Suppressor macrophage (primary cell): ENCODE results near the gene SLC25A12.
"Not testable (repeated sequence)": the region's sequence is repeated elsewhere in the genome, so short reads cannot be mapped to it uniquely, and the experiment has no call there.

Source experiments
- DNase-seq, 4 experiments: peaks; one replicate each; pipeline ENCODE4 v3.0.0-alpha.2; 2020 to 2022
- total RNA-seq, 17 experiments: gene quantifications; one replicate each; lab custom pipeline; 2026; ENCODE audit warnings: mixed read lengths in 6 of 17, inconsistent platforms in 3 of 17; lab: John Stamatoyannopoulos, UW

SLC25A12 gene, protein sequence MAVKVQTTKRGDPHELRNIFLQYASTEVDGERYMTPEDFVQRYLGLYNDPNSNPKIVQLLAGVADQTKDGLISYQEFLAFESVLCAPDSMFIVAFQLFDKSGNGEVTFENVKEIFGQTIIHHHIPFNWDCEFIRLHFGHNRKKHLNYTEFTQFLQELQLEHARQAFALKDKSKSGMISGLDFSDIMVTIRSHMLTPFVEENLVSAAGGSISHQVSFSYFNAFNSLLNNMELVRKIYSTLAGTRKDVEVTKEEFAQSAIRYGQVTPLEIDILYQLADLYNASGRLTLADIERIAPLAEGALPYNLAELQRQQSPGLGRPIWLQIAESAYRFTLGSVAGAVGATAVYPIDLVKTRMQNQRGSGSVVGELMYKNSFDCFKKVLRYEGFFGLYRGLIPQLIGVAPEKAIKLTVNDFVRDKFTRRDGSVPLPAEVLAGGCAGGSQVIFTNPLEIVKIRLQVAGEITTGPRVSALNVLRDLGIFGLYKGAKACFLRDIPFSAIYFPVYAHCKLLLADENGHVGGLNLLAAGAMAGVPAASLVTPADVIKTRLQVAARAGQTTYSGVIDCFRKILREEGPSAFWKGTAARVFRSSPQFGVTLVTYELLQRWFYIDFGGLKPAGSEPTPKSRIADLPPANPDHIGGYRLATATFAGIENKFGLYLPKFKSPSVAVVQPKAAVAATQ
- total RNA-seq = 4.0 to 23.7 (median 18.2) reads per million in 17 experiments

GRCh38 chr2:171893824-171894611 is at the start of gene SLC25A12:
Gene SLC25A12, minus strand, starts transcription at chr2:171894244. Its CDS starts 30 bp downstream, at chr2:171894214.
- DNase-seq = peak; percentile 89 to 96 (median 92)

GRCh38 chr2:171941316-171941699 is 47.3 kb upstream of the SLC25A12 start:
- DNase-seq = no peak

DNA sequence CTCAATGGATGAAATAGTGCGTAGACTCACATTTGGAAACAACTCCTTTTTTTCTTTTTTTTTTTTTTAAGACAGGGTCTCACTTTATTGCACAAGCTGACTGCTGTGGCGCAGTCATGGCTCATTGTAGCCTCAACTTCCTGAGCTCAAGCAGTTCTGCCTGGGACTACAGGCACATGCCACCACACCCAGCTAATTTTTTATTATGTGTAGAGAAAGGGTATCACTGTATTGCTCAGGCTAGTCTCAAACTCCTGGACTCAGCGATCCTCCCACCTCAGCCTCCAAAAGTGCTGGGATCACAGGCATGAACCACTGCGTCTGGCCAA is 45.7 kb upstream of the SLC25A12 start:
- DNase-seq = peak; percentile 8 to 40 (median 27)

- peak in 2 of 4 experiments; percentile 7 to 15 for DNase-seq
These were observed 45.2 kb upstream of the SLC25A12 start for GRCh38 chr2:171939058-171939742.

DNA sequence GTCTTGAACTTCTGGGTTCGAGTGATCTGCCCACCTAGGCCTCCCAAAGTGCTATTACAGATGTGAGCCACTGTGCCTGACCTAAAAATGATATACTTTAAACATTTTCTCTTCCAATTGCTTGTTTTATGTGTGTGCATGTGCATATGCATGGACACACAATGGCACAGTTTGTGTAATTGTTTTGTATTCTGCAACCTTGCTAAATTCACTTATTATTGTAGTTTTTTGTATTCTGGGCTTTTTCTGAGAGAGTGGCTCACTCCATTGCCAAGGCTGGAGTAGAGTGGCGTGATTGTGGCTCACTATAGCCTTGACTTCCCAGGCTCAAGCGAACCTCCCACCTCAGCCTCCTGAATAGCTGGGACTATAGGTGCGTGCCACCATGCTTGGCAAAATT is 36.3 kb upstream of the SLC25A12 start:
- no peak for DNase-seq

GRCh38 chr2:171924170-171924942 is 30.3 kb upstream of the SLC25A12 start:
- no peak for DNase-seq

GRCh38 chr2:171923206-171923605 is 29.2 kb upstream of the SLC25A12 start:
- peak in 1 of 4 experiments; percentile 7 for DNase-seq

DNA sequence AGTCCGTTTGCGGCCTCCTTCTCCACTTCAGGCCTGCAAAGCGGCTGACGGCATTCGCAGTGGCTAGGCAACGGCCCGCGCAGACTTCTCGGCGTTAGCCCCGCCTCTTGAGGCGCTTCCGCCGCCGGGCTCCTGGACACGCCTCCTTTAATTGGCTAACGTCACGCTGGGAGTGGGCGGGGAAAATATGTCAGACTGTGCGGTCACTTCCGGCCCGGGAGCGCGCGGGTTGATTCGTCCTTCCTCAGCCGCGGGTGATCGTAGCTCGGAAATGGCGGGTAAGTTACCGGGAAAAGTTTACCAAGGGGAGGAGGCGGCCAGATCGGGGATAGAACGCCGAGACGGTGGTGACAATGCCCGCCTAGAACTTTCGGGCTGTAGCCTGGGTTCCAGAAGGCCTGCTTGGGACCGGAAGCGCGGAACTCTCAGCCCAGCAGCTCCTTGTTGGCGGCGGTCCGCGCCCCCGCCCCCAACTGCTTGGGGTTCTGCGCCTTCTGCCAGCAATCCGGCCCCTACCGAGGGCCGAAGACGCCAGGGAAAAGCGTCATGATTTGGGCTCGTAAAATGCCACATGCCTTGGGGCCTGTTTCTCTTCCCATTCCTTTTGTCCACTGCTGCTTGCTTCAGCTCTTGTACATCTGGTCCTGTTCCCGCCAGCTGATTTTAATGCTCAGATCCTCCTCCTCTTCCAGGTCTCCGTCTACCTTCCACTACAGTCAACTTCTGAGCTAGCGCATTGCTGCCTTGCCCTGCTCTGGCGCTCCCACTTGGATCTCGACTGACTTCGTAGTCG is 28.4 kb upstream of the SLC25A12 start, which contains the start of gene HAT1:
HAT1 (plus strand) TSS at position 232 of the 793 bp plus-strand sequence; CDS start at position 272, 40 bp downstream.
- peak; percentile 99 to 100 (median 100) for DNase-seq

GRCh38 chr2:171921970-171922229 is 27.9 kb upstream of the SLC25A12 start:
- DNase-seq = no peak

- no peak for DNase-seq
These were observed 25.4 kb upstream of the SLC25A12 start for GRCh38 chr2:171919453-171919852.

GRCh38 chr2:171913517-171913916 is 19.5 kb upstream of the SLC25A12 start:
- no peak for DNase-seq

- DNase-seq = no peak
These were observed 16.4 kb upstream of the SLC25A12 start for GRCh38 chr2:171910494-171910893.

DNA sequence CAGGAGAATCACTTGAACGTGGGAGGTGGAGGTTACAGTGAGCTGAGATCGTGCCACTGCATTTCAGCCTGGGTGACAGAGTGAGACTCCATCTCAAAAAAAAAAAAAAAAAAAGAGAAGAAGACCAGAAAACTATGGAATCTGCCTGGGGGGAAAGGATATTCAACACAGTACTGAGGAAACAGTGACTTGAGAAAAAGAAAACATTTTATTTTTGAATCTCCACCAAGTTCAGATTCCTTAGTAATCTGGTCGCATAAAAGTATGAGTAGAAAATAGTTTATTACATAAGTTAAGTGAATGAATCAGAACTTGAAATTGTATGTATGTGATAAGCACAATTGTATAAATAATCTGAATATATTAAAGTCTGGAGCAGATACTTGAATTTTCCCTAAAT is 15.2 kb upstream of the SLC25A12 start:
- DNase-seq = no peak

- no peak for DNase-seq
These were observed 14.2 kb upstream of the SLC25A12 start for GRCh38 chr2:171908235-171908634.

DNA sequence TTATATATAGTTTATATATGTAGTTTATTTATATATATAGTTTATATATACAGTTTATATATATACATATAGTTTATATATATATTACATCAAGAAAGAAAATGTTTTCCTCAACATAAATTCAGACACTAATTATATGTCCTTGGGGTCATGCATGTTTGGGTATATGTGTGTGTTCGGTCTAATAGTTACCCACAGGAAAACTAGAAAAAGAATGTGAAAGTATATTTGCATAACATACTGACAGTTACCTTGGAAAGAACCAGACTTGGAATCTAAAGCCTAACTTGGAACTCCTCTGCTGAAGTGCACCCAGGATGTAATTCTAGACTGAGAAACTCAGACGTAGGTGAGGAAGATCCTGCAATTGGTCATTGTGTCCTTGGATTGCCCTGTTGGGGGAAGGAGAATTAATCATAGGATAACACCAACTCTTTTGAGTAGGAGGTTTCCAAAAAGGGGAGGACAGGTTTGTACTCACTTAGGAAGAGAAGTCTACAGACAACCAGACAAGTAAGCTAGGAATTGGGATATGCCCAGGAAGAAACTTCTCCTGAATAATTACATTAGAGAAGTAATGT is 8.9 kb upstream of the SLC25A12 start:
- DNase-seq = no peak

- DNase-seq = not testable (repeated sequence)
These were observed 5.7 kb upstream of the SLC25A12 start for GRCh38 chr2:171899623-171900282.

DNA sequence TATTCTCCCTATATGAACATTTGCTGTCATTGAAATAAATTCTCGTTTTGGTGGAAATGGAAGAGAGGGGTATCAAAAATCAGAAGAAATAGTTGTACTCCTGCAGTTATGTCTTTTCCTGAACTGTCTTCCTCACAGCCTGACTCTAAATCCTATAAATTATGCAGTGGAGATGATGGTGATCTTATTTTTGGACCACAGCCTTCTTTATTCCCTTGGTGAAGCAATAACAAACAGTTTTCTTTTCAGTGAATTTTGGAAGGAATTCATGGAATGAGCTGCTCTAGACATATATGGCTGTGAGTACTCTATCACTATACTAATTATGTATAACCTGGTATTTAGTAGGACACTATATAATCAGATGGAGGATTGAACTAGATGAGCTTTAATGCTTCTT is 1.7 kb upstream of the SLC25A12 start:
- DNase-seq = no peak

DNA sequence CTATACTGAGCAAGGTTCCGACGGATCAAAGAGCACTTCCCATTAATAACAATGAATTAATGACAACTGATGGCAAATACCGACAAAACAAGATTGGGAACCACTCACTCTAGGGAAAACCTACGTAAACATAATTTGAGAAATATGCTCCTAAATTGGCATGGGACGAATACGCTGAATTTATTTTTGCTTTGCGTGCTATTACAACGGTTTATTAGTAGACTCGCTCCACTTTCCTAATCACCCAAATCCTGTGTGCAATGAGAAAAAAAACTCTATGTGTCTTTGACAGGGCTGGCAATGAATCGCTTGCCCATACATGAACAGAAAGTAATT is 536 bp upstream of the SLC25A12 start:
- DNase-seq = no peak

GRCh38 chr2:171893196-171893823 is 734 bp downstream of the SLC25A12 start:
- DNase-seq = peak in 2 of 4 experiments; percentile 5 to 7

- DNase-seq = no peak
These were observed 4.2 kb downstream of the SLC25A12 start for GRCh38 chr2:171889808-171890207.
